GM23338 (cell line): ENCODE results near the gene HNRNPF.

Source experiments
- CREB1 ChIP-seq: fragments of 250-450 bp; sonication (Bioruptor Pico); IDR thresholded peaks from 2 replicates; pipeline ENCODE4 v1.5.0; 2020; ENCODE audit warnings: low read depth, mild to moderate bottlenecking, moderate library complexity
- CTCF ChIP-seq, 2 experiments: fragments of 200-600 bp in 1 of 2; sonication (generic) in 1 of 2; conservative IDR thresholded peaks; 2 replicates each; pipeline versions ENCODE4 v1.5.1 to v1.6.1; 2016 to 2017; ENCODE audit warnings: antibody characterized with exemption in 2 of 2, low read depth in 2 of 2, mild to moderate bottlenecking in 2 of 2, moderate library complexity in 1 of 2
- ETS1 ChIP-seq: IDR thresholded peaks from 2 replicates; pipeline ENCODE4 v1.6.1; 2016; ENCODE audit warnings: antibody characterized with exemption
- EZH2 ChIP-seq: fragments of 200-600 bp; sonication (generic); IDR thresholded peaks from one replicate; pipeline ENCODE4 v1.8.0; 2017; ENCODE audit warnings: antibody characterized with exemption, mild to moderate bottlenecking, low read depth; ENCODE audit not compliant: unreplicated experiment
- EZH2phosphoT487 ChIP-seq: fragments of 200-600 bp; sonication (generic); IDR thresholded peaks from one replicate; pipeline ENCODE4 v1.8.1; 2018; ENCODE audit warnings: antibody characterized with exemption; ENCODE audit not compliant: unreplicated experiment
- JUNB ChIP-seq: IDR thresholded peaks from one replicate; pipeline ENCODE4 v1.6.1; 2016; ENCODE audit warnings: antibody characterized with exemption; ENCODE audit not compliant: unreplicated experiment
- POLR2AphosphoS5 ChIP-seq: IDR thresholded peaks from 2 replicates; pipeline ENCODE4 v1.6.1; 2016; ENCODE audit warnings: antibody characterized with exemption, low read depth
- REST ChIP-seq: IDR thresholded peaks from one replicate; pipeline ENCODE4 v1.6.1; 2018; ENCODE audit warnings: antibody characterized with exemption; ENCODE audit not compliant: unreplicated experiment
- STAT1 ChIP-seq: IDR thresholded peaks from one replicate; pipeline ENCODE4 v1.6.1; 2016; ENCODE audit warnings: antibody characterized with exemption; ENCODE audit not compliant: unreplicated experiment
- ZNF331 ChIP-seq: fragments of 250-450 bp; sonication (Bioruptor Pico); IDR thresholded peaks from 2 replicates; pipeline ENCODE4 v1.5.0; 2020; ENCODE audit warnings: low read depth, mild to moderate bottlenecking, moderate library complexity

DNA sequence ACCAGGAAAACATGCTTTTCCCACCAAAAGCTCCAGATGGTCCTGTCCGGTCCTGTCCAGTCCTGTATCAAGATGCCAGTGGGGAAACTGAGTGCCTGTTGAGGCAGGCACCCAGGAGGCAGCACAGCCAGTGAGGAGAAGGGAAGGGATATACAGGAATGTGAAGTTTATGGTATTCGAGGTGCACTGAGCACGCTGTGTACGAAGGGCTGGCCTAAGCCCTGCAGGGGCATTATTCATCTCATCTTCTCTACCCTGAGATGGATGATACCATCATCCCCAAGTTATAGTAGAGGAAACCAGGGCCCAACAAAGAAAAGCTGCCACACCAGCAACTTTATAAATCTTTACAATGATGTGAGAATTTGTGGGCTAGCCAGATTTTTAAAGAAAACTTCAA is 61.0 kb downstream of the HNRNPF start:
- TF ChIP-seq CTCF (conservative IDR thresholded peaks at IDR 0.05; ENCODE audit: low read depth in 2 of 2) (no peak), POLR2AphosphoS5 (no peak), REST (no peak), EZH2phosphoT487 (no peak), CREB1 (CRISPR knock-in tag) (no peak), ETS1 (no peak), EZH2 (no peak), JUNB (no peak), STAT1 (no peak), ZNF331 (CRISPR knock-in tag) (no peak)
